GM19455 (cell line): ENCODE data around the gene MACC1.

Source experiments
- ATAC-seq: cut with Tn5 transposase; IDR thresholded peaks from one replicate; pipeline ENCODE4 v1.9.1; 2021; ENCODE audit not compliant: unreplicated experiment

Gene MACC1

DNA sequence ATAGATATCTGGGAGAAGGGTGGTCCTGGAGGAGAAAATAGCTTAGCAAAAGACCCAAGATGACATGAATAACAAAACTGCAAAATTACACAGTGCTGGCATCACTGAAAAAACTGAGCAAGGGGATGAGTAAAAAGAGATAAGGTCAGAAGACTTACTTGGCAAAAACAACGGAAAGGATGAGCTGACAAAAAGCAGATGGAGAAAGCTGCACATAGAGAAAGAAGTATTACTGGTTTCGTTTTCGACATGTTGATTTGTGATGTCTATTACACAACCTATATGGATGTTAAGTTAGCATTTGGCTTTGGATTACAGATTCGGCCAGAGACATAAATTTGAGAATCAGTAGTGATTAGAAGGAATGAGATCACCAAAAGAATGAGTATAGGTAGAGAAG is 132.1 kb downstream of the MACC1 start:
- no peak for ATAC-seq
